ENCODE data around the gene GSTCD. TPM values are rescaled to one million over a fixed set of nuclear protein-coding genes. Genes with fewer than 3 reads are reported as not detected.
"Not testable (repeated sequence)": the region's sequence is repeated elsewhere in the genome, so short reads cannot be mapped to it uniquely, and the experiment has no call there.

GSTCD gene
- 10 to 100 TPM; 13.2 to 16.6 (median 14.2) TPM for total RNA-seq

GRCh38 chr4:105708181-105709080 is at the start of gene GSTCD, which contains the start of gene INTS12:
GSTCD (plus strand) TSS chr4:105708784; CDS start chr4:105717614, 8,830 bp downstream.
INTS12 (minus strand) TSS chr4:105708689; CDS start chr4:105700005, 8,684 bp downstream.
- peak; percentile 84 for DNase-seq
- Mint-ChIP-seq H3K4me1 (ENCODE audit: low read depth) (peaks cover 27% of the 10 kb centered on the region), H3K36me3 (ENCODE audit: insufficient read depth) (no peaks in the 10 kb centered on the region), H3K4me3 (peak within 1 kb of the TSS; percentile 99), H3K27me3 (ENCODE audit: low read depth) (no peaks in the 10 kb centered on the region), H3K9me3 (no peaks in the 10 kb centered on the region)
- peak; percentile 95 to 97 for ATAC-seq

GRCh38 chr4:105659190-105659589 is 49.4 kb upstream of the GSTCD start:
- Mint-ChIP-seq H3K36me3 (ENCODE audit: insufficient read depth) (no peaks in the 10 kb centered on the region), H3K4me1 (ENCODE audit: low read depth) (no peaks in the 10 kb centered on the region), H3K27me3 (ENCODE audit: low read depth) (peaks cover 2% of the 10 kb centered on the region), H3K9me3 (no peaks in the 10 kb centered on the region), H3K4me3 (no peak overlapping the region)
- DNase-seq (no peak), ATAC-seq (no peak)

GRCh38 chr4:105661028-105661427 is 47.6 kb upstream of the GSTCD start:
- no peak for ATAC-seq
- Mint-ChIP-seq H3K36me3 (ENCODE audit: insufficient read depth) (no peaks in the 10 kb centered on the region), H3K27me3 (ENCODE audit: low read depth) (peaks cover 4% of the 10 kb centered on the region), H3K4me1 (ENCODE audit: low read depth) (no peaks in the 10 kb centered on the region), H3K4me3 (no peak overlapping the region), H3K9me3 (no peaks in the 10 kb centered on the region)
- DNase-seq, result no peak

- ATAC-seq, result no peak
- peaks cover 4% of the 10 kb centered on the region for H3K27me3 Mint-ChIP-seq (ENCODE audit: low read depth)
Observed at GRCh38 chr4:105662935-105663675, 45.5 kb upstream of the GSTCD start.

GRCh38 chr4:105666693-105667092 is 41.9 kb upstream of the GSTCD start:
- Mint-ChIP-seq H3K27me3 (ENCODE audit: low read depth) (peaks cover 7% of the 10 kb centered on the region), H3K36me3 (ENCODE audit: insufficient read depth) (no peaks in the 10 kb centered on the region), H3K9me3 (no peaks in the 10 kb centered on the region), H3K4me3 (no peak overlapping the region), H3K4me1 (ENCODE audit: low read depth) (no peaks in the 10 kb centered on the region)
- ATAC-seq, result no peak
- DNase-seq, result no peak

More at GRCh38 chr4:105662935-105663675, 45.5 kb upstream of the GSTCD start:
- no peak for DNase-seq
- no peaks in the 10 kb centered on the region for H3K36me3 Mint-ChIP-seq (ENCODE audit: insufficient read depth)
- no peak overlapping the region for H3K4me3 Mint-ChIP-seq
- H3K4me1 Mint-ChIP-seq (ENCODE audit: low read depth), result no peaks in the 10 kb centered on the region
- no peaks in the 10 kb centered on the region for H3K9me3 Mint-ChIP-seq

GRCh38 chr4:105670684-105671083 is 37.9 kb upstream of the GSTCD start:
- no peaks in the 10 kb centered on the region for H3K36me3 Mint-ChIP-seq (ENCODE audit: insufficient read depth)
- H3K9me3 Mint-ChIP-seq, result no peaks in the 10 kb centered on the region
- DNase-seq (no peak), ATAC-seq (no peak)
- H3K27me3 Mint-ChIP-seq (ENCODE audit: low read depth), result peaks cover 7% of the 10 kb centered on the region
- no peak overlapping the region for H3K4me3 Mint-ChIP-seq
- H3K4me1 Mint-ChIP-seq (ENCODE audit: low read depth), result no peaks in the 10 kb centered on the region

GRCh38 chr4:105671301-105671700 is 37.3 kb upstream of the GSTCD start:
- H3K27me3 Mint-ChIP-seq (ENCODE audit: low read depth), result peaks cover 5% of the 10 kb centered on the region
- ATAC-seq, result no peak
- no peak for DNase-seq
- no peak overlapping the region for H3K4me3 Mint-ChIP-seq
- no peaks in the 10 kb centered on the region for H3K4me1 Mint-ChIP-seq (ENCODE audit: low read depth)
- no peaks in the 10 kb centered on the region for H3K9me3 Mint-ChIP-seq
- no peaks in the 10 kb centered on the region for H3K36me3 Mint-ChIP-seq (ENCODE audit: insufficient read depth)

GRCh38 chr4:105674011-105674410 is 34.6 kb upstream of the GSTCD start:
- H3K4me1 Mint-ChIP-seq (ENCODE audit: low read depth), result no peaks in the 10 kb centered on the region
- H3K9me3 Mint-ChIP-seq, result no peaks in the 10 kb centered on the region
- H3K4me3 Mint-ChIP-seq, result no peak overlapping the region
- DNase-seq (no peak), ATAC-seq (no peak)
- H3K36me3 Mint-ChIP-seq (ENCODE audit: insufficient read depth), result no peaks in the 10 kb centered on the region
- H3K27me3 Mint-ChIP-seq (ENCODE audit: low read depth), result peaks cover 5% of the 10 kb centered on the region

- H3K36me3 Mint-ChIP-seq (ENCODE audit: insufficient read depth), result peaks cover 9% of the 10 kb centered on the region
- H3K4me3 Mint-ChIP-seq, result no peak overlapping the region
- H3K27me3 Mint-ChIP-seq (ENCODE audit: low read depth), result no peaks in the 10 kb centered on the region
- ATAC-seq (no peak), DNase-seq (no peak)
- no peaks in the 10 kb centered on the region for H3K9me3 Mint-ChIP-seq
- no peaks in the 10 kb centered on the region for H3K4me1 Mint-ChIP-seq (ENCODE audit: low read depth)
Observed at GRCh38 chr4:105677709-105678108, 30.9 kb upstream of the GSTCD start.

- Mint-ChIP-seq H3K4me1 (ENCODE audit: low read depth) (no peaks in the 10 kb centered on the region), H3K27me3 (ENCODE audit: low read depth) (no peaks in the 10 kb centered on the region), H3K4me3 (no peak overlapping the region), H3K9me3 (no peaks in the 10 kb centered on the region), H3K36me3 (ENCODE audit: insufficient read depth) (peaks cover 10% of the 10 kb centered on the region)
- ATAC-seq (no peak), DNase-seq (no peak)
Observed at GRCh38 chr4:105679186-105679585, 29.4 kb upstream of the GSTCD start.

GRCh38 chr4:105683038-105683437 is 25.5 kb upstream of the GSTCD start:
- no peak overlapping the region for H3K4me3 Mint-ChIP-seq
- ATAC-seq (no peak), DNase-seq (no peak)
- H3K4me1 Mint-ChIP-seq (ENCODE audit: low read depth), result no peaks in the 10 kb centered on the region
- no peaks in the 10 kb centered on the region for H3K9me3 Mint-ChIP-seq
- no peaks in the 10 kb centered on the region for H3K27me3 Mint-ChIP-seq (ENCODE audit: low read depth)
- H3K36me3 Mint-ChIP-seq (ENCODE audit: insufficient read depth), result peaks cover 19% of the 10 kb centered on the region

- Mint-ChIP-seq H3K4me1 (ENCODE audit: low read depth) (no peaks in the 10 kb centered on the region), H3K36me3 (ENCODE audit: insufficient read depth) (peaks cover 31% of the 10 kb centered on the region), H3K4me3 (no peak overlapping the region), H3K27me3 (ENCODE audit: low read depth) (no peaks in the 10 kb centered on the region), H3K9me3 (no peaks in the 10 kb centered on the region)
- DNase-seq (no peak), ATAC-seq (no peak)
Observed at GRCh38 chr4:105686571-105686970, 22.0 kb upstream of the GSTCD start.

- peaks cover 39% of the 10 kb centered on the region for H3K36me3 Mint-ChIP-seq (ENCODE audit: insufficient read depth)
- H3K27me3 Mint-ChIP-seq (ENCODE audit: low read depth), result not testable (repeated sequence)
Observed at GRCh38 chr4:105694812-105695211, 13.8 kb upstream of the GSTCD start.

GRCh38 chr4:105695832-105696231 is 12.8 kb upstream of the GSTCD start:
- peaks cover 32% of the 10 kb centered on the region for H3K36me3 Mint-ChIP-seq (ENCODE audit: insufficient read depth)
- not testable (repeated sequence) for ATAC-seq; H3K4me3 Mint-ChIP-seq; DNase-seq; H3K9me3 Mint-ChIP-seq; H3K4me1 Mint-ChIP-seq (ENCODE audit: low read depth); H3K27me3 Mint-ChIP-seq (ENCODE audit: low read depth)

More at GRCh38 chr4:105694812-105695211, 13.8 kb upstream of the GSTCD start:
- H3K9me3 Mint-ChIP-seq; H3K4me1 Mint-ChIP-seq (ENCODE audit: low read depth); DNase-seq; H3K4me3 Mint-ChIP-seq; ATAC-seq: not testable (repeated sequence)

Measured in activated T-cell treated with anti-CD3 and anti-CD28 coated beads, Interleukin-2, amount 50 U/mL, for 4 hours (primary cell).